ENCODE measurements around the gene MAML2.

GRCh38 chr11:96256215-96257011 lies 86.6 kb downstream of the MAML2 start:
- TF ChIP-seq, protein P1, sequence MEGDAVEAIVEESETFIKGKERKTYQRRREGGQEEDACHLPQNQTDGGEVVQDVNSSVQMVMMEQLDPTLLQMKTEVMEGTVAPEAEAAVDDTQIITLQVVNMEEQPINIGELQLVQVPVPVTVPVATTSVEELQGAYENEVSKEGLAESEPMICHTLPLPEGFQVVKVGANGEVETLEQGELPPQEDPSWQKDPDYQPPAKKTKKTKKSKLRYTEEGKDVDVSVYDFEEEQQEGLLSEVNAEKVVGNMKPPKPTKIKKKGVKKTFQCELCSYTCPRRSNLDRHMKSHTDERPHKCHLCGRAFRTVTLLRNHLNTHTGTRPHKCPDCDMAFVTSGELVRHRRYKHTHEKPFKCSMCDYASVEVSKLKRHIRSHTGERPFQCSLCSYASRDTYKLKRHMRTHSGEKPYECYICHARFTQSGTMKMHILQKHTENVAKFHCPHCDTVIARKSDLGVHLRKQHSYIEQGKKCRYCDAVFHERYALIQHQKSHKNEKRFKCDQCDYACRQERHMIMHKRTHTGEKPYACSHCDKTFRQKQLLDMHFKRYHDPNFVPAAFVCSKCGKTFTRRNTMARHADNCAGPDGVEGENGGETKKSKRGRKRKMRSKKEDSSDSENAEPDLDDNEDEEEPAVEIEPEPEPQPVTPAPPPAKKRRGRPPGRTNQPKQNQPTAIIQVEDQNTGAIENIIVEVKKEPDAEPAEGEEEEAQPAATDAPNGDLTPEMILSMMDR (IDR thresholded peaks at IDR 0.05; ENCODE audit: low read length): no peak
- TF ChIP-seq EZH2 (optimal IDR thresholded peaks at IDR 0.05; ENCODE audit: low read depth, low read length): no peak

Data from MM.1S (cell line).